ENCODE results near the gene HOMER1. TPM values are rescaled to one million over a fixed set of nuclear protein-coding genes. Genes with fewer than 3 reads are reported as not detected.
"Not testable (repeated sequence)": the region's sequence is repeated elsewhere in the genome, so short reads cannot be mapped to it uniquely, and the experiment has no call there.

The HOMER1 gene
- total RNA-seq, 1 experiment from 2014 or later = 15.7 TPM

DNA sequence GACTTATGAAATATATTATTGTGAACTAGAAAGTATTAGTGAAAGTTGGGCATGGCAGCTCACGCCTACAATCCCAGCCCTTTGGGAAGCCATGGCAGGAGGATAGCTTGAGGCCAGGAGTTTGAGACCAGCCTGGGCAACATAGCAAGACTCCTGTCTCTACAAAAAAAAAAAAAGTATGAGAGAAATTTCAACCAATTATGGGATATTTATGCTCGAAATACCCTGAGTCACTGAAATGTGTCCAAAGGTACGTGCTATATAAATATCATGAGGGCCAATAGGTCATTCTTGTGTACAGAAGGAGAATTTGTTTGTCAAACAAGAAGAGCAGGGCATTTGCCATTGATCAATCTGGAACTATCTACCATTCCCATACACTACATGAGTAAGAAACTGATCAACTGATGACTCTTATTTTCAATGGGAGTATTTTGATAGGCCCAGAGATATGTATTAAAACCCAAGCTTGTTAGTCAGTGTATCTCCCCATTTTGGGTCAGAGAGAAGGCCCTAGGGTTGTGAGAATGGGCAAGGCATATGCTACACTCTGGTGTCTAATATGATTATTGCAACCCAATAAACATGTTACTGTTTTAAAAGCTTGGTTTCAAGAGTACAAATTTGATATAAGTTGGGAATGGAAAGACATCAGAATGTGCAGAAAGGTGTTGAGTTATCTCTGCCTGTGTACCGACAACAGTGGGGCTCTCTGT is 21.7 kb upstream of the HOMER1 start:
- Histone ChIP-seq H3K9me3 (replicated peaks) (no peaks in the 10 kb centered on the region), H3K27me3 (no peaks in the 10 kb centered on the region), H3K36me3 (no peaks in the 10 kb centered on the region), H3K27ac (no peak overlapping the region), H3K4me1 (no peaks in the 10 kb centered on the region), H3K4me3 (no peak overlapping the region)
- no peak for DNase-seq

GRCh38 chr5:79529110-79529509 is 15.2 kb upstream of the HOMER1 start:
- H3K4me1 ChIP-seq = no peaks in the 10 kb centered on the region
- H3K36me3 ChIP-seq = no peaks in the 10 kb centered on the region
- DNase-seq = no peak
- no peak overlapping the region for H3K4me3 ChIP-seq
- no peak overlapping the region for H3K27ac ChIP-seq
- H3K27me3 ChIP-seq = no peaks in the 10 kb centered on the region
- no peaks in the 10 kb centered on the region for H3K9me3 ChIP-seq (replicated peaks)

- no peaks in the 10 kb centered on the region for H3K9me3 ChIP-seq (replicated peaks)
- H3K4me1 ChIP-seq = no peaks in the 10 kb centered on the region
- H3K27ac ChIP-seq = no peak overlapping the region
- no peak overlapping the region for H3K4me3 ChIP-seq
- H3K27me3 ChIP-seq = no peaks in the 10 kb centered on the region
- H3K36me3 ChIP-seq = no peaks in the 10 kb centered on the region
- no peak for DNase-seq
These were observed 13.5 kb upstream of the HOMER1 start for GRCh38 chr5:79527431-79527830.

DNA sequence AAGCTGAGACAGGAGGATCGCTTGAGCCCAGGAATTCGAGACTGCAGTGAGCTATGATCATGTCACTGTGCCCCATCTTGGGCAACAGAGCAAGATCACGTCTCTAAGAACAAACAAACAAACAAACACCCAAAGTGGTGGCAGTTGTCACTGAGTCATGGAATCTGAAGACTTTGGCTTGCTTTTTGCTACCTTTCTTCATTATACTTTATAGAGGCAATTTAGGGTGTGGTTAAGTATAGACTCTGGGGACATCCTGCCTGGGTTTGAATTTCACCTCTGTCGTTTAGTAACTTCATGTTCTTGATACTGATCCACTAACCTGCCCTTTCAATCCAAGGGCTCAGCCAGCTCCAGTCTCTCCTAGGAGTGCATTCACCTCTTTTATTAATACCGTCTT is 13.0 kb upstream of the HOMER1 start:
- Histone ChIP-seq H3K9me3 (replicated peaks) (no peaks in the 10 kb centered on the region), H3K27ac (no peak overlapping the region), H3K4me3 (no peak overlapping the region), H3K4me1 (no peaks in the 10 kb centered on the region), H3K36me3 (no peaks in the 10 kb centered on the region), H3K27me3 (no peaks in the 10 kb centered on the region)
- no peak for DNase-seq

DNA sequence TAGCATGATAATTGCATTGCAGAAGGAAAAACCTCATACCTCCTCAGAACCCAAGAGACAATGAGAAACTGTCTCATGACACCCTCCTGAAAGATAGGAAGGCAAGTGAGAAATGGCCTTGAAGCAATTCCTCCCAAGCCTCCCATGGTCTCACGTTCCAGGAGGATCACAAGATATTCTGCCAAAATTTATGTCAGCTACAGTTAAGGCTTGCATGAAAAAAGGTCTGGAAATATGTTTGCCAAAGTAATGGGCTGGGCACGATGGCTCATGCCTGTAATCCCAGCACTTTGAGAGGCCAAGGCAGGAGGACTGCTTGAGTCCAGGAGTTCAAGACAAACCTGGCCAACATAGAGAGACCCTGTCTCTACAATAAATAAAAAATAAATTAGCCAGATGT is 12.6 kb upstream of the HOMER1 start:
- Histone ChIP-seq H3K4me3 (no peak overlapping the region), H3K27ac (no peak overlapping the region), H3K36me3 (no peaks in the 10 kb centered on the region), H3K27me3 (no peaks in the 10 kb centered on the region), H3K4me1 (no peaks in the 10 kb centered on the region), H3K9me3 (replicated peaks) (no peaks in the 10 kb centered on the region)
- DNase-seq = no peak

DNA sequence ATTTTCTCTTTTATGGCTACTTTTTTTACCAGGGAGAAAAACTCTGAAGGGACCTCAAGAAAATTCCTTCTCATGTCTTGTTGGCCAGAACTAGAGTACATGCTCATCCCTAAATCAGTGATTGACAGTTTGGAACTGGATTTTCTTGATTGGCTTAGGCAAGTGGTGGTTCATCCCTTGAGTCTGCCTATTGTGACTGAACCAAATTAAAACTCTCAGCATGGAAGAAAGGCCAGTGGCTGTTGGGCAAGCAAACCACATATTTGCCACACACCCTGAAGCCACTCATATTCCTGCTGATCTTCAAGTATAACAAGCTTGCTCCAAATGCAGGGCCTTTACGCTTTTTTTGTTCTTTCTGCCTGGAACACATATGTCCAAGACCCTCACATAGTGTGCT is 7.2 kb upstream of the HOMER1 start:
- no peaks in the 10 kb centered on the region for H3K36me3 ChIP-seq
- no peak for DNase-seq
- no peaks in the 10 kb centered on the region for H3K4me1 ChIP-seq
- H3K27ac ChIP-seq = no peak overlapping the region
- no peaks in the 10 kb centered on the region for H3K27me3 ChIP-seq
- no peak overlapping the region for H3K4me3 ChIP-seq
- no peaks in the 10 kb centered on the region for H3K9me3 ChIP-seq (replicated peaks)

- DNase-seq = no peak
- no peak overlapping the region for H3K27ac ChIP-seq
- H3K36me3 ChIP-seq = no peaks in the 10 kb centered on the region
- H3K27me3 ChIP-seq = no peaks in the 10 kb centered on the region
- H3K4me1 ChIP-seq = no peaks in the 10 kb centered on the region
- H3K9me3 ChIP-seq (replicated peaks) = no peaks in the 10 kb centered on the region
- no peak overlapping the region for H3K4me3 ChIP-seq
These were observed 4.8 kb upstream of the HOMER1 start for GRCh38 chr5:79518718-79519117.

DNA sequence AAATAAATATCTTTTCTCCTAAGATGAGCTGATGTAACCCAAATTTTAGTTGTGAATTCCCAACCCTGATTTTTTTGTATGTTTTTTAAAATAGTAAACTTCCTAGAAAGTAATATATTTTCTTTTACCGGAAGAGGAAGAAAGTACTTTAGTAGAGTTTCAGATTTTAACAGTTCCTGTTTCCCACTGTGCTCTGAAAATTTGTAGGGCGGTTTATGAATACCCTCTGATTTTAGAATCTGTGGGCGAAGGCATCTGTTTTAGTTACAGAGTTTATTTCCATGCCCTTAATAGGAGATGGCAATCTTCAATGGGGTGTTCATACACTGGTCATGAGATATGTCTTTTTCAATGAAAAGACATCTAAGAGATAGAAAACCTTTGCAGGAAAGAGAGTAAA is 3.7 kb upstream of the HOMER1 start:
- Histone ChIP-seq H3K27ac (no peak overlapping the region), H3K4me1 (no peaks in the 10 kb centered on the region), H3K9me3 (replicated peaks) (no peaks in the 10 kb centered on the region), H3K4me3 (no peak overlapping the region), H3K36me3 (no peaks in the 10 kb centered on the region), H3K27me3 (no peaks in the 10 kb centered on the region)
- no peak for DNase-seq

- H3K27me3 ChIP-seq = no peaks in the 10 kb centered on the region
- H3K9me3 ChIP-seq (replicated peaks) = no peaks in the 10 kb centered on the region
- no peak overlapping the region for H3K4me3 ChIP-seq
- DNase-seq = no peak
- H3K27ac ChIP-seq = no peak overlapping the region
- no peaks in the 10 kb centered on the region for H3K36me3 ChIP-seq
- H3K4me1 ChIP-seq = no peaks in the 10 kb centered on the region
These were observed 3.1 kb upstream of the HOMER1 start for GRCh38 chr5:79516986-79517385.

DNA sequence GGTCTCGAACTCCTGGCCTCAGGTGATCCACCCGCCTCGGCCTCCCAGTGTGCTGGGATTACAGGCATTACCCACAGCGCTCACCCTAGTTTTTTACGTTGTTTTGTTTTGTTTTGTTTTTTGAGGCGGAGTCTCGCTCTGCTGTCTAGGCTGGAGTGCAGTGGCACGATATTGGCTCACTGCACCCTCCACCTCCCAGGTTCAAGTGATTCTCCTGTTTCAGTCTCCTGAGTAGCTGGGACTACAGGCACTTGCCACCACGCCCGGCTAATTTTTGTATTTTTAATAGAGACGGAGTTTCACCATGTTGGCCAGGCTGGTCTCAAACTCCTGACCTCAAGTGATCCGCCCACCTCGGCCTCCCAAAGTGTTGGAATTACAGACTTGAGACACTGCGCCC is 2.4 kb upstream of the HOMER1 start:
- DNase-seq; H3K4me1 ChIP-seq; H3K9me3 ChIP-seq (replicated peaks); H3K4me3 ChIP-seq; H3K27me3 ChIP-seq; H3K27ac ChIP-seq; H3K36me3 ChIP-seq: not testable (repeated sequence)

GRCh38 chr5:79514391-79515105 is 614 bp upstream of the HOMER1 start:
- Histone ChIP-seq H3K36me3 (no peaks in the 10 kb centered on the region), H3K27ac (peak overlapping the region; percentile 65)
- DNase-seq = peak; percentile 95 to 96

DNA sequence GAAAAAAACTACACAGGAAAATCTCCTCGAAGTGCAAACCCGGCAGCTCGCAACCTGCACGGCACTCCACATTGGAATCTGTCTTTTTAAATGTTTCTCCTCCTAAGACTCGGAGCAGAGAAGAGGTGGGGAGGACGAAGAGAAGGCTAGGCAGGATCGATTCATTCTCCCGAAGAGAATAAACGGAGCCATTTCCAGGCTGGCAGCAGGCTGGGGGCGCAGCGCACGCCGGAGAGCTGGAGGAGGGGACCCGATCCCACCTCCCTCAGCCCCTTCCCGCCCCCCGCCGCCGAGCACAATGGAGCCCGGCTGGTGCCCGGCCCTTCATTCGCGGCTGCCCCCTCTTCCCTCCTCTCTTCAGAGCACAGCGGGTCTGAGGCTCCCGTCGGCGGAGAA is 628 bp downstream of the HOMER1 start:
- peak overlapping the region; percentile 75 for H3K4me3 ChIP-seq
- no peaks in the 10 kb centered on the region for H3K9me3 ChIP-seq (replicated peaks)
- H3K27me3 ChIP-seq = no peaks in the 10 kb centered on the region
- peak overlapping the region; percentile 65 for H3K27ac ChIP-seq
- peaks cover 16% of the 10 kb centered on the region for H3K4me1 ChIP-seq
- DNase-seq = no peak
- H3K36me3 ChIP-seq = no peaks in the 10 kb centered on the region

More at GRCh38 chr5:79514391-79515105, 614 bp upstream of the HOMER1 start:
- peak overlapping the region; percentile 75 for H3K4me3 ChIP-seq
- H3K4me1 ChIP-seq = peaks cover 4% of the 10 kb centered on the region
- H3K9me3 ChIP-seq (replicated peaks) = no peaks in the 10 kb centered on the region
- no peaks in the 10 kb centered on the region for H3K27me3 ChIP-seq

DNA sequence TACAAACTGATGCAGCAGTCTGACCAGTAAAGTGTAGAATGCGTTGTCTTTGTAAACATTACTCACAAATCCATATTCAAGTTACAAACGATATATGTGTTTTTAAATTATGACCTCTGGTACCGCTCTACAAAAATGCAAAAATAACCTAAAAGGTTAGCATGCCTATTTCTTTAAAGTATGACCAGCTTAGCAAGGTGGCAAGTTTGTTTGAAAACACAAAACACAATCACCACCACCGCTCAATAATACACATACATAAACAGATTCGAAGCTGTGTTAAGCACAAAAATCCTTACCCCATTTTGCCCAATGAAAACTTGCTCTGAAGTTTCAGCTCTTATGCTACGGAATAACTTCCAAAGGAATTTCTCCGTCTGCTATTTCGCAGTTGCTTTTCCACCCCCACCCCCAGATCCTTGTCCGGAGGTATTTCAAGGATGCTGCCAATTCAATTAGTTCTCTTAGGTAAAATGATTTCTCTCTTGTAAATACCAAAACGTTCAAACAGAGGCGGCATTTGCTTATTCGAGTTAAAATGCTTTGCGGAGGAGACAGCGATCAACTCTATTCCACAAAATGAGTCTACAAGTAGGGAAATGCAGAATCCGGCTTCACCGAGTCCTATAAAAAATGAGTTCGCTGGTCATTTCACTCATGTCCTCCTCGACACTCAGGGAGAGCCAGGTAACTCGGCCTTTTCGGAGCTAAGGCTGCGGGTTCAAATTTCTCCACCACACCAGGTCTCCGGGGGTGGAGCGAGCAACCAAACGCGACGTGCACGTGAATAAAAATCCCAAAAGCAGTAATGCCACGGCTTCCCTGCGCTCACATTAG is 1.2 kb downstream of the HOMER1 start:
- H3K4me1 ChIP-seq = peaks cover 20% of the 10 kb centered on the region
- H3K27me3 ChIP-seq = no peaks in the 10 kb centered on the region
- H3K27ac ChIP-seq = peak overlapping the region; percentile 65
- peak; percentile 23 to 25 for DNase-seq
- H3K9me3 ChIP-seq (replicated peaks) = no peaks in the 10 kb centered on the region
- no peaks in the 10 kb centered on the region for H3K36me3 ChIP-seq
- H3K4me3 ChIP-seq = peak overlapping the region; percentile 75

DNA sequence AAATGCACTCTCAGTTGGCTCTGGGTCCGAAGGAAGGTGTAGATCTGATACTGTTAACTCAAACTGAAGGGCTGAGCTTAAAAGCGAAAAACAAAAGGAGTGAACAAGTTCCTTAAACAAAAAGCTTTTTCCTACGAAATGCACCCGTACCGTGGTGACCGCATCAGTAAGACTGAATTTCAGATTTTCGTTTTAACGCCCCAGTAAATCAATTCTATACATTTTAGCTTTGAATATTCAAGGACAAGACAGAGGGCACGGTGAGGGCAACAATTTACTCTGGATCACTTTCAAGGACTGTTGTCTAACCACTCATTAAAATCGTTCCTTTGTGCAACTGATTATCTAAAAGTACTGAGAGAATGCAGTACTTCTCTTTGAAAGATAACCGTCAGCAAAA is 1.9 kb downstream of the HOMER1 start:
- no peaks in the 10 kb centered on the region for H3K9me3 ChIP-seq (replicated peaks)
- H3K36me3 ChIP-seq = no peaks in the 10 kb centered on the region
- peak overlapping the region; percentile 75 for H3K4me3 ChIP-seq
- H3K27me3 ChIP-seq = no peaks in the 10 kb centered on the region
- no peak for DNase-seq
- peaks cover 23% of the 10 kb centered on the region for H3K4me1 ChIP-seq
- H3K27ac ChIP-seq = peak overlapping the region; percentile 3; the same call in 1 of the 2 replicates

DNA sequence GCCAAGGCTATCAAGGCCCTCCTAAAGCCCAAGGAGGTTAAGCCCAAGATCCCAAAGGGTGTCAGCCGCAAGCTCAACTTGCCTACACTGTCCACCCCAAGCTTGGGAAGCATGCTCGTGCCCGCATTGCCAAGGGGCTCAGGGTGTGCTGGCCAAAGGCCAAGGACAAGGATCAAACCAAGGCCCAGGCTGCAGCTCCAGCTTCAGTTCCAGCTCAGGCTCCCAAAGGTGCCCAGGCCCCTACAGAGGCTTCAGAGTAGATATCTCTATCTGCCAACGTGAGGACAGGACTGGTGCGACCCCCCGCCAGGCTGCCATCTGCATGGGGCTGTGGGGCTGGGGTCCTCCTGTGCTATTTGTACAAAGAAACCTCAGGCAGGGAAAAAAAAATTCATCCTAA is 3.3 kb downstream of the HOMER1 start:
- H3K4me3 ChIP-seq = peak overlapping the region; percentile 75; the same call in 1 of the 2 replicates
- DNase-seq = peak in 1 of 2 experiments; percentile 4
- H3K9me3 ChIP-seq (replicated peaks) = no peaks in the 10 kb centered on the region
- H3K36me3 ChIP-seq = no peaks in the 10 kb centered on the region; the same call in 1 of the 2 replicates
- H3K27ac ChIP-seq = no peak overlapping the region
- H3K27me3 ChIP-seq = no peaks in the 10 kb centered on the region
- H3K4me1 ChIP-seq = peaks cover 23% of the 10 kb centered on the region
